Limb (tissue), 2 donors: Measurements from ENCODE around the gene INTS7.
"Not testable (repeated sequence)": the region's sequence is repeated elsewhere in the genome, so short reads cannot be mapped to it uniquely, and the experiment has no call there.

ENCODE experiments used
- DNase-seq, 2 donors: peaks; one replicate each; pipeline ENCODE4 v3.0.0-alpha.2; 2016; ENCODE audit errors: extremely low spot score in 2 of 2

Gene INTS7

GRCh38 chr1:211937422-211937821 is 97.9 kb downstream of the INTS7 start:
- DNase-seq, result not testable (repeated sequence)

GRCh38 chr1:211935448-211935970 is 99.8 kb downstream of the INTS7 start:
- no peak for DNase-seq

DNA sequence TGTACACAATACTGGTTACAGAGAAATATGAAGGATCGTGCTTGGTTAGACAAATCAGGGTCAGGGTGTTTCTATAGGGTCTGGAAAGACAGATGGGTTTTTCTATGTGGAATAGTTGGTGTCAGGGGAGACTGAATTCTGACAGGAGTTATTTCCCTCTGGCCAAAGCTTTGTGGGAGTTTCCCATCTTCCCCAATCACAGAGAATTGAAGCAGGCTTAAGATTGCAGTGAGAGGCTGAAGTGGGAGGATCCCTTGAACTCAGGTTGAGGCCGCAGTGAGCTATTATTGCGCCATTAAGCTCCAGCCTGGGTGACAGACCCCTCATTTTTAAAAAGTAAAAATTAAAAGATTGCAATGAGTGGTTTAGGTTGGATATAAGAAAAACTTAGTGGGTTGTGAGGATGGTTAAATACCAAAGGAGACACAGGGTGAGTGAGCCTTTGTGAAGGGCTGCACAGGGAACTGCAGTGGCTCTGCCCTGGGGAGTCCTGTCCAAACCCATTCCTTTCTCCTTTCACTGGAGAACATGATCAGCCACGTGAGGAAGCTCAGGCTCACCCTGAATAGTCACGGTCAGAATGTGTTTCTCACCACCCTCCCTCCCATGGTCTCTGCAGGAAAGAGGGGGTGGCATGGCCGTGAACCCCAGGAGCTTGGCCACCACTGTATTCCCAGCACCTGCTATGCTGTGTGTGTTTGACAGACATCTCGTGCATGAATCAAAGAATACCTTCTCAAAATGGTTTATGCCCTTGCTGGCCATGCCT is 101.2 kb downstream of the INTS7 start:
- no peak for DNase-seq

DNA sequence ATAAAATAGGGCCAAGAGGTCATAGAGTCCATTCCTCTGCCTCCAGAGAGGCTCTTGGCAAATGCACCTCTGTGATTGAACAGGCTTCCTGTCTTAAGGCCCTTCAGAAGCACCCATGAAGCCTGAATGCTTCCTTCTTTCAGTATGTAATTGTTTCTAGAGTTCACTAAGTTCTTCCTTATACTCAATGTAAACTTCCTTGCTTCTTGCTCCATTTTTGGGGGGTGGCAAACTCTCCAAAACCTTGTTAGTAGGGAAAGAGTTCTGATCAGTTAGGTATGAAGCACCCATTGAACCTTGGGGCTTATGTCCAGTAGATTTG is 102.5 kb downstream of the INTS7 start:
- DNase-seq, result no peak

DNA sequence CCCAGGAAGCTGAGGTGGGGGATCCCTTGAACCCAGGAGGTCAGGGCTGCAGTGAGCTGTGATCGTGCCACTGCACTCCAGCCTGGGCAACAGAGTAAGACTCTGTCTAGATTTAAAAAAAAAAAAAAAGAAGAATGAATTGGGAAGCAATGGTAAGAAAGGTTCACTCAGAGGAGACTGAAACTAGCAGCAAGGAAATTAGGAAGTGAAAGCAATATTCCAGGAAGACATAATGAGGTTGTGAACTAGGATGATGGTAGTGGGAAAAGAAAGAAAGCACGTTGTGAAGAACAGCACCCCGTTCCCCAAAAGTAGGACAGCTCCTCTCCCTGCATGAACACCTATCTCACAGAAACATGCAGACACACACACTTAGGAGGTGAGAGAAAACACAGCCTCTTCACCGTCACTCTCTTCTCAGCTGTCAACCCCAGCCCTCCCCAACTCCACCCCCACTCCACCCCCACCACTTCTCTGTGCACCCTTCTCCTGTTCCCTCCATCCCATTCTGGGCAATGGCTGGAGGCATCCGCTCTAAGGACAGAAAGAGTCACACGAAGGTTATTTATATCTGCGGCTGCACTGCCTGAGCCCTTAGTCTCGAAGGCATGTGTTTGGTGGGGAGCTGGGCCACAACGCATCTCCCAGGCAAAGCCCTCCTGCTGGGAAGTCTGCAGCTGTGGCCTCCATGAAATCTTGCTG is 103.0 kb downstream of the INTS7 start:
- DNase-seq, result no peak

DNA sequence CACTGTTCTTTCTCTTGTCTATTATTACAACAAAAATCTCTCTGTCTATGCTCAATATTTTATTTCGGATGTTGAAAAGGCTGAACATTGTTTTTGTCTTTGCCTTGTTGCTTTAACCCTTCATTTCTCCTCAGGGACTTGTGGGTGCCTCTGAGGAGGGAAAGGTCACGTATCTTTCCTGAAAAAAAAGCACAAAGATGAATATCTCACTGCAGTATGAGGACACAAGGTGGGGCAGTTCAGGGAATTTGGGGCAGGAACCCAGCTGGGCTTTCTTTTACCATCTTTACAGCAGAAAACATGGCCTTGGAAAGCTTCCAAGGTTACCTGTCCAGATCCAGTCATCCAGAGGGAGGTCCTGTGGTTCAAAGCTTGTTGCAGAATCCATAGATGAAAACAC is 105.7 kb downstream of the INTS7 start:
- no peak for DNase-seq

- no peak for DNase-seq
These were observed 106.2 kb downstream of the INTS7 start for GRCh38 chr1:211928993-211929637.

GRCh38 chr1:211928290-211928801 is 107.0 kb downstream of the INTS7 start:
- no peak for DNase-seq

- DNase-seq, result peak; percentile 42 to 45
These were observed 110.3 kb downstream of the INTS7 start for GRCh38 chr1:211925016-211925415.

DNA sequence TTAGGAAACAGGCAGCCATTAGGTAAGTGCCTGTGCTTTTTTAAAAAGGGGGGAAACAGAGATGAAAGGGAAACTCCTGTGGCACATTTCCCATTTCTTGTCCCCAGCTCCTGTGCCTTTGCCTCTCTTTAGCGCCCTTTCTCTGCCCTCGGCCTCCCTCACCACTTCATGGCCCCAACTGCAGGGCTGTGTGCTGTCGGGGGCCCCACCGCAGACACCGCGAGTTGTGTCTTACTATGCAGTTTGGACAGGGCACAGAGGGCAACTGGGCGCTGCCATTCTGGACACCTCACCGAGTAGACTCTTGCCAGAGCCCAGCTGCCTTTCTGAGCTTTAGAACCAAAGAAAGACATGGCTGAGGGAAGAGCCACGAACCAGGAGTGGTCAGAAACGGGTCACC is 111.1 kb downstream of the INTS7 start:
- DNase-seq, result no peak

DNA sequence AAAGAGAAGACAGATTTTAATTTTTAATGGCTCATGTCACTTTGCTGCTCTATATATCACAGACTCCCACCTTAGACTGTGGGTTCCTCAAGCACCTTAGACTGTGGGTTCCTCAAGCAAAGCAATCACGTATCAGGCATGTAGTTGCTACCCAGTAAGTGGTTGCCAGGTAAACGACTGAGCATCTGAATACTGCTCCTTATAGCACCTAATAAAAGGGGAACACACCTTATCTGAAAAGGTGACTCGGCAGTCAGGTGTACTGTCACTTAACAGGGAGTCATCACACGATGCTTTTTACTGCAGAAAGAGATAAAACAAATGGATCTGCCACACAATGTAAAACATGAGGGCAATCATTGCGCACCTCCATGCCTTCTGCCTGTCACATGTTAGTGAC is 112.3 kb downstream of the INTS7 start:
- DNase-seq, result no peak

DNA sequence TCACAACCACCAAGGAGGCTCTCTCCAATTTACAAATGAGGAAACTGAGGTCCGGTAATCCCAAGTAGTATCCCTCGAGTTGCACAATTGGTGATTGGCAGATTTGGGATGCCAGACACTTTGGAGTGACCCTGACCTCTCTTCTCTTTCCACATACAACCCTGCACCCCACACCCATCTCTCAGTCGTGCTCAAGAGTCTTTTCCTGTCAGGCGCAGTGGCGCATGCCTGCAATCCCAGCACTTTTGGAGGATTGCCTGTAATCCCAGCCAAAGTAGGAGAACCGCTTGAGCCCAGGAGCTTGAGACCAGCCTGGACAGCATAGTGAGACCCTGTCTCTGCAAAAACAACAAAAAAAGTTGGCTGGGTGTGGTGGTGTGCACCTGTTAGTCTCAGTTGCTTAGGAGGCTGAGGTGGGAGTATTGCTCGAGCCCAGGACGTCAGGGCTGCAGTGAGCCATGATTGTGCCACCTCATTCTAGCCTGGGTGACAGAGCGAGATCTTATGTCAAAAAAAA is 113.7 kb downstream of the INTS7 start:
- DNase-seq, result no peak

DNA sequence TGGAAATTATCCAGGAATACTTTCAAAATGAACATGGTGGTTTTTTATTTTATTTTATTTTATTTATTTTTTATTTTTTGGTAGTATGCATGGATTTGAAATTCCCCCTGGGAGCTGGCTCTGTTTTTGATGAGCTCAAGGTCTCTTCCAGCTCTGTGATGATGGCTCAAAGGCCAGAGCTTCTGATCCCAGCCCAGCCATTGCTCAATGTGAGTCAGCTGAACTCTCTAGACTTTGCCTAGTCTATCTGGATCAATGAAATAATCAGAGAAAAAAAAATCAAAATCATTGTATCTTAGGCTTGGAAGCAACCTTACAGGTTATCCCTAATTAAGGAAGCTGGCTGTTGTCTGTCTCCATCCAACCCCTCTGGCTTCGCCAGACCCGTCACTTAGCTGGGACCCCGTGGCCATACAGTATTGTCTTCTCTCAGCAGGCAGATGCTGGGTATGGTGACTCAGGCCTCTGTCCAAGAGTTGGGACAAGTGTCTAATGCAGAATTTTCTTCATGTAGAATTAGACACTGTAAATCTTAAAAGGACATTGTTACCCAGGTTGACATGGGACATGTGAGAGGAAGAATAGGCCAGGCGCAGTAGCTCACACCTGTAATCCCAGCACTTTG is 114.6 kb downstream of the INTS7 start:
- no peak for DNase-seq

DNA sequence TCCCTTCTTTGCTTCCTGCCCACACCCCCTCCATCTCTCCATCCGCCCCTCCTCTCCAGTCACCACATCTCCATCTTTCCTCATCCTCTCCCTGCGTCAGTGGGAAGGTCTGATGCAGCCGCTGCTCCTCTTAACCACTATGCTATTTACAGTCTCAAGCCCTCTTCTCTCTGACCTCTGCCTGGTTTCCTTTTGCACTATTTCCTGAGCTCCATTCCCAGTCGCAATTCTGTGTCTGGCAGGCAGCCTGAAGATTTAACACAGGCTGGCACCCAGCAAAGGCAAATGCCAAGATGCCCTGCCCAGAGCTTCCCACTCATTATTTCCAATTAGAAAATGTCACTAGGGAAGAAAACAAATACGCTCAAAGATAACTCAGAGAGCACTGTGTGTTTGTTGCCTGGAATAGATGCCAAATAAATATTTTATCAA is 115.2 kb downstream of the INTS7 start:
- no peak for DNase-seq

GRCh38 chr1:211918843-211919414 is 116.4 kb downstream of the INTS7 start:
- no peak for DNase-seq

- DNase-seq, result not testable (repeated sequence)
These were observed 118.9 kb downstream of the INTS7 start for GRCh38 chr1:211916458-211916857.

- DNase-seq, result no peak
These were observed 119.4 kb downstream of the INTS7 start for GRCh38 chr1:211915924-211916323.

DNA sequence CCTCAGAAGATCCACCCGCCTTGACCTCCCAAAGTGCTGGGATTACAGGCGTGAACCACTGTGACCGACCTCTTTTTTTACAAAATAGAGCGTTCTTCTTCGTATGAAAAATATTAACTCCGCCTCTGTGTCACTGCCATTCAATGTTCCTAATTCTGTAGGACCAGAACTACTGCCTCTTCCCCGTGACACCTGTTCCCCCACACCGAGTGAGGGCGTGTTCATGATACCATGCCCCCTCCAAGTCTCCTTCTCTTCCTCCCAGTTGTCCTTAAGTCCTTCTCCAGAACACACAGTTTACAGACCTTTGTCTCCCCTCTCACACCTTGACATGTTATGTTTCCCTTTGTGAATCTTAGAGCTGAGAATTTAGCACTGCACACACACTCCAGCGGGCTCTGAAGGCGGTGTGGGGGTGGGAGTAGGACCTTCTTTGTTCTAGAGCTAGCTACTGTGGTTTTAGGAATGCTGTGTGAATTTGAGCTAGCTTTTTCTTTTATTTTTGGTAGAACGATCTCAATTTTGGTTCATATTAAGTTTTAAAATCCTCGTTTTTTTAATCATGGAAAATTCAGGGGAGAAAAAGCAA is 122.4 kb downstream of the INTS7 start:
- no peak for DNase-seq

DNA sequence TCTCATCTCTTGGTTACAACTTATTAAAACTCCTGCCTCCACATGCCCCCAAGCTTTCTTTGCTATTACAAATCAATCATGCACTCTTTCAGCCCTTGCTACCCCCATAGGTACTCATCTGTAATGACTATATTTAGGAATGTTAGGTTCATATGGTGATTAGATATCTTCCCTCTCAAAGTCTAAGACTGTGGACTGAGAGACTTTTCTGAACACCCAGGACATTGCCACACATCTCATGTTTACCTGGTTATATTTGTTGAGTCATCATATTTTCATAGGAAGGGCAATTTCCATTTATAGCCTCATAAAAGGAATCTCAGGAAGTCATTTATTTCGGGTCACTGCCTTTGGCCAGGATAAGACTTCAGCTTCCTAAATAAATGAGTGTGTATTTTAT is 123.3 kb downstream of the INTS7 start:
- DNase-seq, result no peak

GRCh38 chr1:211910913-211911485 is 124.4 kb downstream of the INTS7 start:
- DNase-seq, result no peak
